ENCODE results near the gene TEX13C.
"Not testable (repeated sequence)": the region's sequence is repeated elsewhere in the genome, so short reads cannot be mapped to it uniquely, and the experiment has no call there.

Gene TEX13C

DNA sequence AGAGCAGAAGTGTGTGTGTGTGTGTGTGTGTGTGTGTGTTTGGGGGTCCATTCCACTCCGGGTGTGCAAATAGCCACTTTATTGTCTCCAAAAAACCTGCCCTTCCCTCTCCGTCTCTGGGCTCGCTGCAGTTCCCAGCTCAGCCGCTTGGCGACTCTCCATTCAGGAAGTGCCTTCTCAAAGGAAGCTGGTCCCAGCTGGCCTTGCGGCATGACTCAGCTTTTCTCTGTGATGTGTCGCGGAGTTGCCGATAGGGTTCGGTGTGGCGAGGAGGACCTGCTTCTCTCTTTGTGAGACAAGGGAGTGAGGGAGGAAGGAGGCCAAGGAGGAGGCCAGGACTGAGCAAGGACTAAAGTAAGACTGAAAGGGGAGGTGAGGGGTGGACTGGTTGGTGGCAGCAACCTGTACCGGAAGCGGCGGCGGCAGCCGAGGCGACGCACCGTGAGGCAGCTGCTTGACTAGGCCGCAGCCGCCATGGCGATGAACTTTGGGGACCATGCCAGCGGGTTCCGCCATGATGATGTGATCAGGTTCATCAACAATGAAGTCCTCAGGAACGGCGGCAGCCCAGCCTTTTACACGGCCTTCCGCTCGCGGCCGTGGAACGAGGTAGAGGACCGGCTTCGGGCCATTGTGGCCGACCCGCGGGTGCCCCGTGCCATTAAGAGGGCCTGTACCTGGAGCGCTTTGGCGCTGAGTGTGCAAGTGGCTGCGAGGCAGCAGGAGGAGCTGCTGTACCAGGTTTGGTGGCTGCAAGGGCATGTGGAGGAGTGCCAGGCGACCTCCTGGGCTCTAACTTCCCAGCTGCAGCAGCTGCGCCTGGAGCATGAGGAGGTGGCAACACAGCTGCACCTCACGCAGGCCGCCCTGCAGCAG is at the start of gene TEX13C:
TEX13C (plus strand) TSS at position 226 of the 876 bp plus-strand sequence; CDS start at position 475, 249 bp downstream.
- DNase-seq = no peak

GRCh38 chrX:125287282-125287681 is 32.4 kb upstream of the TEX13C start:
- no peak for DNase-seq

- DNase-seq = no peak
Measured at GRCh38 chrX:125288343-125288742, 31.3 kb upstream of the TEX13C start.

DNA sequence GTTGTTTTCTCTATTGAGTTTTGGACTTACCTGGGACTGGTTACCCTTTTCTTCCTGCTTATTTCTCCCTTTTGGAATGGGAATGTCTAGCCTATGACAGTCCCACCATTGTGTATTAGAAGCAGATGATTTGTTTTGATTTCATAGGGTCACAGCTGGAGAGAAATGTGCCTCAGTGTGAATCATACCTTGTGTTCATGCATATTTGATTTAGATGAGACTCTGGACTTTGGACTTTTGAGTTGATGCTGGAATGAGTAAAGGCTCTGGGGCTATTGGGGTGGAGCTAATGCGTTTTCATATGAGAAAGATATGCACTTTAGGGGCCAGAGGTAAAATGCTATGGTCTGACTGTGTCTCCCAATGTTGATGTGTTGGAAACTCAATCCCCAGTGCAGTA is 30.5 kb upstream of the TEX13C start:
- DNase-seq = no peak

DNA sequence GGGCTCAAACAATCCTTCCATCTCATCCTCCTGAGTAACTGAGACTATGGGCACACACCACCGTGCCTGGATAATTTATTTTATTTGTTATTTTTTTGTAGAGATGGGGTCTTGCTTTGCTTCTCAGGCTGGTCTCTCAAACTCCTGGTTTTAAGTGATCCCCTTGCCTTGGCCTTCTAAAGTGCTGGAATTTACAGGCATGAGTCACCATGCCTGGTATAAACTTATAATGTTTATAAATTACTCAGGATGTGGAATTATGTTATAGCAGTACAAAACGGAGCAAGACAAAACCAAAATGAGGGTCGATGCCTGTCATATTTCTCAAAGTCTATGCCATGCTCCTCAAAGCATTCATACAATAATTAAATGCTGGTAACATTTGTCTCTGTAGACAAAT is 29.8 kb upstream of the TEX13C start:
- no peak for DNase-seq

DNA sequence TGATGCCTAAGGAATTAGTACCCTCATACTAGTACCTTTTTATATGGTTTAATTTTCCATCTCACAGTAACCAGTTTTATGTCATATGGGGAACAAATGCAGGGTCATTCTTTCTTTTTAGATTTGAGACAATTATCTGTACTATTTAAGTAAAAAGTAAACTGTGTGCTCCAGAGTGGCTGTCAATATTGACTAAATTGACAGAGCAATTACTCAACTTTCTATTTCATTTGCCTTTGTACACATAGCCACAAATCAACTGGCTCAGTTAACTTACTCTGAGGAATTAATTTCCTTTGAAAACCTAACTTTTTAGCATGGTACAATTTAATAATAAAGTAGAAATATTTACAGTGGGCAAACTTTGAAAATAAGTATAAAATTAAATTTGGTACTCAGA is 28.5 kb upstream of the TEX13C start:
- no peak for DNase-seq

- DNase-seq = no peak
Measured at GRCh38 chrX:125293850-125294780, 25.6 kb upstream of the TEX13C start.

DNA sequence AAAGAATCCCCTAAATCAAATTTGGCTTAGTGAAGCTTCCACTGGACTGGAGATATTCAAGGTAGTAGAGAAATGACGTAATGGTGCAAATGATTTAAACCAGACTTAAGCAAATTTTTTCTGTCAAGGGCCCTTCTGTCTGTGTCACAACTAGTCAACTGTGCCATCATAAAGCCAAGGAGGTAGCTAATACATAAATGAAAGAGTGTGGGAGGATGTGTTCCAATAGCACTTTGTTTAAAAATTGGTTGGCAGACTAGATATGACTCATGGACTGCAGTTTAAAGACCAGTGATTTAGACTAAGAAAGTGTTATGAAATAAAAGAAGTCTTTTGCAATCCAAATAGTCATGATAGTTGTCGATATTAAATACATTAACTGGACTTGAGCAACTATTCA is 24.3 kb upstream of the TEX13C start:
- DNase-seq = no peak

DNA sequence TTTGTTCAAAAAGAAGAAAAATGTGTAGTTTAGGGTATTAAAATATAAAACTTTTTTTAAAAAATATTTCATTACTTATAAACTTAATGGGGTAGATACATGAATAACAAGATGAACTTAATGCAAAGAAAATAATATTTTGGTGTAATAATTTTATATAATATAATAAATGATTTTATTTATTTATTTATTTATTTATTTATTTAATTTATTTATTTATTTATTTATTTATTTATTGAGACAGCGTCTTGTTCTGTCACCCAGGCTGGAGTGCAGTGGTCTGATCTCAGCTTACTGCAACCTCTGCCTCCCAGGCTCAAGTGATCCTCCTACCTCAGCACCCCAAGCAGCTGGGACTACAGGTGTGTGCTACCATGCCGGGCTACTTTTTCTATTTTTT is 20.8 kb upstream of the TEX13C start:
- DNase-seq = no peak

DNA sequence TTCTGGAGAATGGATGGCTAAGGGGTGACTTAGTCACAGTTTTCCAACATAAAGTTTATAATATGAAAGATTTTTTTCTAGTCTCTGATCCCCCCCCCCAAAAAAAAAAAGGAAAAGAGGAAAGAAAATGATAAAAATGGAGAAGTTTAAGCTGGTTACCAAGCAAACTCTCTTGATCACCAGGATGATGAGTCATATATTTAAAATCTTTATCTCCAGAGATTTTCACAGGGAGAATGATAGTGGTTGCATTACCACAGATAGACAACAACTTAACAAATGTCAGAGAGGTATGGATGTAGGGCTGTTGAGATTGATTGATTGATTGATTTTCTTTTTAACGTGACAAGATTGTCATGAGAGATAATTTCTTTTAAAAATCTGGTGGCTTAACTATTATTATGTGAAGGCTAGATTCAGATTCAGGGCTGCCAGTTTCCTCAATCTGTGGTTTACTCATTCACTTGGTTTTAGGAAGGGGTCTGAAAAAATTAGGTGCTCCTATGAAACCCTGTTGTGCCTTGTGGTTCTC is 13.3 kb upstream of the TEX13C start:
- no peak for DNase-seq

- no peak for DNase-seq
Measured at GRCh38 chrX:125308653-125309052, 11.0 kb upstream of the TEX13C start.

DNA sequence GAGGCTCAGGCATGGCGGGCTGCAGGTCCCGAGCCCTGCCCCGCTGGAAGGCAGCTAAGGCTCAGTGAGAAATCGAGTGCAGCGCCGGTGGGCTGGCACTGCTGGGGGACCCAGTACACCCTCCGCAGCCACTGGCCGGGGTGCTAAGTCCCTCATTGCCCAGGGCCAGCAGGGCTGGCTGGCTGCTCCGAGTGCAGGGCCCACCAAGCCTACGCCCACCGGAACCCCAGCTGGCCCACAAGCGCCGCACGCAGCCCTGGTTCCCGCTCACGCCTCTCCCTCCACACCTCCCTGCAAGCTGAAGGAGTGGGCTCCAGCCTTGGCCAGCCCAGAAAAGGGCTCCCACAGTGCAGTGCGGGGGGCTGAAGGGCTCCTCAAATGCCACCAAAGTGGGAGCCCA is 505 bp upstream of the TEX13C start:
- not testable (repeated sequence) for DNase-seq

GRCh38 chrX:125322431-125322830 is 2.8 kb downstream of the TEX13C start:
- DNase-seq = no peak

GRCh38 chrX:125326599-125326998 is 6.9 kb downstream of the TEX13C start:
- no peak for DNase-seq

GRCh38 chrX:125327891-125328290 is 8.2 kb downstream of the TEX13C start:
- DNase-seq = no peak

DNA sequence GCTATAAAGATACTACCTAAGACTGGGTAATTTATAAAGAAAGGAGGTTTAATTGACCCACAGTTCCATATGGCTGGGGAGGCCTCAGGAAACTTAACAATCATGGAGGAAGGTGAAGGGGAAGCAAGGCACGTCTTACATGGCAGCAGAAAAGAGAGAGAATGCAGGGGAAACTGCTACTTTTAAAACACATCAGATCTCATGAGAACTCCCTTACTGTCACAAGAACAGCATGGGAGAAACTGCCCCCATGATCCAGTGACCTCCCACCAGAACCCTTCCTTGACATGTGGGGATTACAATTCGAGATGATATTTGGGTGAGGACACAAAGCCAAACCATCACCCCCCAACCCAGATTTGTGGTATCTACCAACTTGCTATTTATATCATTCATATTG is 13.9 kb downstream of the TEX13C start:
- DNase-seq = no peak

- DNase-seq = no peak
Measured at GRCh38 chrX:125340490-125340889, 20.8 kb downstream of the TEX13C start.

DNA sequence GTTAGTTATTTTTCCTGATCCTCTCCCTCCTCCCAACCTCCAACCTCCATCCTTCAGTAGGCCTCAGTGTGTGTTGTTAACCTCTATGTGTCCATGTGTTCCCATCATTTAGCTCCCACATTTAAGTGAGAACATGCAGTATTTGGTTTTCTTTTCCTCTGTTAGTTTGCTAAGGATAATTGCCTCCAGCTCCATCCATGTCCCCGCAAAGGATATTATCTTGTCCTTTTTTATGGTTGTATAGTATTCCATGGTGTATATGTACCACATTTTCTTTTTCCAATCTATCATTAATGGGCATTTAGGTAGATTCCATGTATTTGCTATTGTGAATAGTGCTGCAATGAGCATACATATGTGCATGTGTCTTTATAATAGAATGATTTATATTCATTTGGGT is 54.5 kb downstream of the TEX13C start:
- no peak for DNase-seq

All from CD4-positive, alpha-beta T cell treated with Interleukin-12 subunit alpha and Interleukin-12 subunit beta, for 1 hour (primary cell).